ENCODE measurements around the gene KIAA1328. TPM values are rescaled to one million over a fixed set of nuclear protein-coding genes. Genes with fewer than 3 reads are reported as not detected.

Gene KIAA1328
- total and polyA plus RNA-seq, 8 donors = 1.9 to 21.7 (median 10.7) TPM

GRCh38 chr18:36811955-36812354 is 17.0 kb upstream of the KIAA1328 start:
- Histone ChIP-seq H3K4me3 (no peak overlapping the region), H3K27me3 (no peaks in the 10 kb centered on the region), H3K4me1 (peaks cover 3 to 14% (median 8%) of the 10 kb centered on the region in 4 donors), H3K27ac (peak overlapping the region in 2 of 5 donors; percentile 16 to 20), H3K9me3 (no peaks in the 10 kb centered on the region), H3K36me3 (peaks cover 9 to 49% (median 31%) of the 10 kb centered on the region in 4 donors)
- no peak for TF ChIP-seq POLR2A (IDR thresholded peaks at IDR 0.05)
- no peak for TF ChIP-seq EP300 (IDR thresholded peaks at IDR 0.05)
- no peak for TF ChIP-seq POLR2AphosphoS5 (IDR thresholded peaks at IDR 0.05)
- no peak for TF ChIP-seq CTCF (IDR thresholded peaks at IDR 0.05)
- DNase-seq = no peak
- intact Hi-C loops (cut with DNase I; ENCODE audit: low total_unique reads) = no loop called here

GRCh38 chr18:36812678-36813077 is 16.2 kb upstream of the KIAA1328 start:
- peaks cover 3 to 14% (median 8%) of the 10 kb centered on the region in 4 donors for H3K4me1 ChIP-seq
- intact Hi-C loops (cut with DNase I; ENCODE audit: low total_unique reads) = no loop called here
- WGBS, 5 donors = 81 to 90% (median 85%) methylated on average over 3 of the region's 3 CpGs
- H3K27me3 ChIP-seq = no peaks in the 10 kb centered on the region
- DNase-seq = peak in 1 of 2 donors; percentile 28
- no peak overlapping the region for H3K4me3 ChIP-seq
- no peak for TF ChIP-seq CTCF (IDR thresholded peaks at IDR 0.05)
- TF ChIP-seq POLR2AphosphoS5 (IDR thresholded peaks at IDR 0.05) = no peak
- TF ChIP-seq EP300 (IDR thresholded peaks at IDR 0.05) = no peak
- no peak for TF ChIP-seq POLR2A (IDR thresholded peaks at IDR 0.05)
- peak overlapping the region in 1 of 5 donors; percentile 16 for H3K27ac ChIP-seq
- H3K36me3 ChIP-seq = peaks cover 3 to 49% (median 31%) of the 10 kb centered on the region in 4 donors
- no peaks in the 10 kb centered on the region for H3K9me3 ChIP-seq

GRCh38 chr18:36813101-36813775 is 15.7 kb upstream of the KIAA1328 start:
- TF ChIP-seq POLR2AphosphoS5 (IDR thresholded peaks at IDR 0.05) (no peak), POLR2A (IDR thresholded peaks at IDR 0.05) (no peak), EP300 (IDR thresholded peaks at IDR 0.05) (no peak), CTCF (IDR thresholded peaks at IDR 0.05) (no peak)

GRCh38 chr18:36813824-36814223 is 15.1 kb upstream of the KIAA1328 start:
- Histone ChIP-seq H3K4me3 (no peak overlapping the region), H3K36me3 (peaks cover 0 to 54% (median 37%) of the 10 kb centered on the region in 4 donors), H3K4me1 (peaks cover 3 to 14% (median 8%) of the 10 kb centered on the region in 4 donors), H3K27ac (no peak overlapping the region), H3K9me3 (no peaks in the 10 kb centered on the region), H3K27me3 (no peaks in the 10 kb centered on the region)
- TF ChIP-seq EP300 (IDR thresholded peaks at IDR 0.05) = no peak
- no peak for TF ChIP-seq POLR2A (IDR thresholded peaks at IDR 0.05)
- TF ChIP-seq CTCF (IDR thresholded peaks at IDR 0.05) = no peak
- no peak for TF ChIP-seq POLR2AphosphoS5 (IDR thresholded peaks at IDR 0.05)
- intact Hi-C loops (cut with DNase I; ENCODE audit: low total_unique reads) = no loop called here
- WGBS, 5 donors = 81 to 95% (median 87%) methylated on average over 3 of the region's 3 CpGs
- DNase-seq = no peak

More at GRCh38 chr18:36813101-36813775, 15.7 kb upstream of the KIAA1328 start:
- intact Hi-C loops (cut with DNase I; ENCODE audit: low total_unique reads) = no loop called here
- peaks cover 3 to 14% (median 8%) of the 10 kb centered on the region in 4 donors for H3K4me1 ChIP-seq
- no peak overlapping the region for H3K4me3 ChIP-seq
- peaks cover 0 to 49% (median 32%) of the 10 kb centered on the region in 4 donors for H3K36me3 ChIP-seq
- no peaks in the 10 kb centered on the region for H3K27me3 ChIP-seq
- no peak for DNase-seq
- H3K9me3 ChIP-seq = no peaks in the 10 kb centered on the region
- WGBS, 5 donors = 84 to 88% (median 85%) methylated on average over 4 of the region's 4 CpGs
- H3K27ac ChIP-seq = peak overlapping the region in 1 of 5 donors; percentile 16

Measured in stomach (tissue), 9 donors.